Left hindlimb (tissue), 1 donor: ENCODE data around the gene ADTRP.

Experiments used
- DNase-seq: peaks from one replicate; pipeline ENCODE4 v3.0.0-alpha.2; 2018

Gene ADTRP

GRCh38 chr6:11778648-11779328 is at the start of gene ADTRP:
Gene ADTRP (minus strand): TSS chr6:11778803. CDS start chr6:11778759, 44 bp downstream.
- DNase-seq: no peak

- DNase-seq: no peak
Measured at GRCh38 chr6:11826779-11827178, 48.2 kb upstream of the ADTRP start.

DNA sequence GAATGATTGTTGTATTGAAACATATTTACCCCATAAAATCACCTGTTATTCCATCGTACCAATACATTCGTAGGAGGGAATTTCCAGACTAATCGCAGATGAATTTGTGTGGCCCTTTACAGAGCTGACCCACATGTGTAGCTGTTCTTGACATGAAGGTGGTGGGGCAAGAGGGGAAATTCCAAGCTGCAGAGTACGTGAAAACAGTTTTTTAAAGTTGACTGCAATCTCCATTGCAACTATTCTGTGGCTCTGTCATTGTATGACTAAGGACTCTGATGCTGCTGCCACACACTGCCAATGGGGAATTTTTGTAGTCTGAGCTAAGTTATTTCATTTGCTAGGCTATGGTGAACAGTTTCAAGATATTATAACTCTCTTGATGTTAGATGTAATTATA is 46.4 kb upstream of the ADTRP start:
- DNase-seq: no peak

DNA sequence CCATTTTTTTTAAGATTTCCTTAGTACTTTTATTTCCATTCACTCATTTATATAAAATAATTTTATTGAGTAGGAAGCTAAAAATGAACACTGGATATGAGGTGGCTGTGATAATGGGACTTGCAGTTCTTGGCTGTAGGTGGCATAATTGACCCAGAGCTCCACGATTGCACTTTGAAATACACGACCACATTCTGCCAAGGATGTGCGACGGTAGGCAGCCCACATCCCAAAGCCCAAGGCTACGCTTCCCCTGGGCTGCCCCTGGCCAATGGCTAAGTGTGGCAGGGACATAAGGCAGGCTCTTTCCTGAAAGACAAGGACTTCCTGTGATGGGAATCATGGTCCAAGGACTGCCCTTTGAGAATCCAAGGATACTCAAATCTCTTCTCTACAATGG is 43.7 kb upstream of the ADTRP start:
- DNase-seq: no peak

DNA sequence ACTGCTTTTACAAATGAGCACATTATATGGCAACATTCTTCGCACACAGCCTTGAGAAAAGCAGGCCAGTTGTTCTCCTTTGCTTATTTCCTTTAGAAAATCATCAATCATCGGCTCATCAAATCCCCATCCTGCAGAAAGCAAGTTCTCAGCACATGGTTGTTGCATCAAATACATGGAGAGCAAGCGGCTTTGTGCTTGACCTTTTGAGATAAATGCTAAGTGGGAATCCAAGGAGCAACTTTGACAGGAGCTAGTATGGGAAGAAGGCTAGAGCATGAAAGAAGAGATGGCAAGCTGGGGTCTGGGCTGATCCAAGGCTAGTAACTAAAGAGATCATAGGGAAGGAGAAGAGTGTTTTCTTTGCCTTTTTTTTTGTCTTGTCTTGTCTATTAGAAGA is 43.2 kb upstream of the ADTRP start:
- DNase-seq: no peak

DNA sequence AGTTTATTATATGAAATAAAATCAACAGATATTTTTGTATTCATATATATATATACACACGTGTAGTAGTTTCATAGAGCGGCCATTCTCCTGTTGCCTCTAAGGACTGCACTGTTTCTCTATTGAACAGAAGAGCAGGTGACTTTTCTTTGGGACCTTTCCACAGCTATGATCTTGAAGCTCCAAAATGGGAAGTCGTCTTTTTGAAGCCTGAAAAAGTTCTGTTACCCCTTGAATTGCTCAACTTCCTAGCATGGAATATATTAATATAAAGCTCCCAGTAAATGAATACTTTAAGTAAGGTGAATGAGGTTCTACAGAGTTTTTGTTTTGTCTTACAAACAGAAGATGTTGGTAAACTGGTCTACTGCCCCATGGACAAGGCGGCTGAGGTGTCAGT is 42.2 kb upstream of the ADTRP start:
- DNase-seq: no peak

GRCh38 chr6:11819486-11819885 is 40.9 kb upstream of the ADTRP start:
- no peak for DNase-seq

GRCh38 chr6:11815231-11815630 is 36.6 kb upstream of the ADTRP start:
- no peak for DNase-seq

GRCh38 chr6:11814819-11815218 is 36.2 kb upstream of the ADTRP start:
- no peak for DNase-seq

GRCh38 chr6:11814106-11814505 is 35.5 kb upstream of the ADTRP start:
- no peak for DNase-seq

DNA sequence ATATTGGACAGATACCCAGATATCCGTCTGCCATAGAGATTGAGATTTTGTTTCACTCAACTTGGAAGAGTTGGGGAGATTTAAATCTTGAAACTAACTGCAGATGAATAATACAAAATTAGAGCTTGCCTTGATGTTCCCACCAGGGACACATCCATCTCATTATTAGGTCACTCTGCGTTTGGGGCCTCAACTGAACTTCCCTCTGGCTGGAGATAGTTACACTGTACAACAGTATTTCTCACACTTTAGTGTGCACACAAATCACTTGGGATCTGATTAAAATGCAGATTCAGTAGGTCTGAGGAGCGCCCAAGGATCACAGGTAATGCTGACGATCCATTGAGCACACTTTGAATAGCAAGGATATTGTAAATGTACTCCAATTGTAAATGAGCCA is 35.0 kb upstream of the ADTRP start:
- no peak for DNase-seq

DNA sequence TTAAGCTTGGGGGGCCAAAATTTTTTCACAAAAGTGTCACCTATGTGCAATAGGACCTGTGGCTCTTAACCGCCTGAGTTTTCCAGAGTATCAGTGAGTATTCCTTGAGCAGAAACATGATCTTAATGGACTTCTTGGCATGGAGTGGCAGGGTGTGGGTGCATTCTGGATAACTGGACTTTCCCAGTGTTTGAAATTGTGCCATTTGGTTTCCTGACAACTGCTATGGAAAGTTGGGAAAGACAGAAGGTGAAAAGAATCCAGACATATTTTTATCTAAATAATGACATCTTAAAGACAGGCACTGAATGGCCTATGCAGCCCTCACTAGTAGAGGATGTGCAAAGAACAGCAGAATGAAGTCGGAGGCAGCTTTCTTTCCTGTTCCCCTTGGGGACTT is 34.3 kb upstream of the ADTRP start:
- DNase-seq: no peak

- DNase-seq: no peak
Measured at GRCh38 chr6:11812439-11812838, 33.8 kb upstream of the ADTRP start.

DNA sequence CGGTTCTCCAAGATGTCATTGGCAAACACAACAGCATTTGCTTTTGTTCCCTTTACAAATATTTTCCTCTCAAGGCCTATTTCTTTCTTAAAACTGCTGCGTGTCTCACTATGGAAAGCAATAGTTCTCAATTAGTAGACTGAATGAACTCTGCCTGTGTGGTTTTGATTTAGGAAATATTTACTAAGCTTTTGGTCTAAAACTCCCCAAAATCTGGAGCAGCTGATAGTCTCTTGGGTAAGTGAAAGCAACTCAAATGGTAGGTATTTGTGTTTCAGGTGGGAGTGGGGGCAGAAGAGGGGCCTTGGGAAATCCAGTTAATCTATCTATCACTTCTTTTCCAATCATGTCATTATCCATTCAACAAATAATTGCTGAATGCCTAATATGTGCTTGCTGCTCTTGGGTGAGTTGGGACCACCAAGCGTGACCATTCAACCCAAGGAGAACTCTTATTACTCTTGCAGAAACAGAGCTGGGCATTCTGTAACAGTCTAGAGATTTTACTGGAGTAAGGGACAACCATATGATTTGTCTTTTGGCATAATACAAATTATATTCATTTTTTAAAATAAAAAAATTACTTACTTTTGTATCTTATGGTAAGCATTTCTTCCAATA is 33.2 kb upstream of the ADTRP start:
- DNase-seq: no peak

DNA sequence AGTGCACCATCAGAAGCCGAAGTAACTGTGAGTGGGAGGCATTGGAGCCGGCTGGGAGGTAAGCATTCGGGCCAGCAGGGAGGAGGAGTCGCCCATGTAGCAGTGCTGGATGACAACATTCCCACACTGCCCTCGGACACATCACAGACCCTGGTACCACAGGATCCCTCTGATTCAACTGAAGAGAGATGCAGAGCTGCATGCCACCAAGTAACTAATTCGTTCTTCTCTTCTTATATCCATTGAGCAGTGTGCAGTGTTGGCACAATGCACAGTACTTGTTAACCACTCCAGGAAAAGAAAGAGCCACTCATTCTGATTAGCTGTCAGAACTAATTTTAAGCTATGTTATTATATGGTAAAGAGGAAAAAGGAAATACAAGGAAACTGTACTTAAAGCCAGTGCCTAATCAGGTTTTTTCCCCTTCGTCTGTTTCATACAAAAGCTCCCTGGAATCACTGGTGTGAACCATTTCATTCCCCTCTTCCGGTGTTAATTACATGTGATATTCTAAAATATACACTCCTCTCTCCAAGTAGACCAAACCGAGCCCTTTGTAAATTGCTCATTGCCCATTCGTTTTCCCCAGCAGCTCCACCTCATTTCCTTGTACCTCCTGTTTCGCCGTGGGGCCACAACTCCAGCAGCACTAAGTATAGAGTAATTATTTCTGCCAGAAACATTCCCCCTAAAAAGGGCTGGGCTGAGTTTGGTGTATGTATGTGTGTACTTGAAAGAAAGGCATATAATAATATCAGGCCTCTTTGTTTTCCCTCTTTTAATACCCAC is 32.4 kb upstream of the ADTRP start:
- DNase-seq: no peak

GRCh38 chr6:11810039-11810541 is 31.5 kb upstream of the ADTRP start:
- DNase-seq: peak; percentile 60

GRCh38 chr6:11808054-11808453 is 29.5 kb upstream of the ADTRP start:
- DNase-seq: no peak

- no peak for DNase-seq
Measured at GRCh38 chr6:11806561-11807317, 28.1 kb upstream of the ADTRP start.

DNA sequence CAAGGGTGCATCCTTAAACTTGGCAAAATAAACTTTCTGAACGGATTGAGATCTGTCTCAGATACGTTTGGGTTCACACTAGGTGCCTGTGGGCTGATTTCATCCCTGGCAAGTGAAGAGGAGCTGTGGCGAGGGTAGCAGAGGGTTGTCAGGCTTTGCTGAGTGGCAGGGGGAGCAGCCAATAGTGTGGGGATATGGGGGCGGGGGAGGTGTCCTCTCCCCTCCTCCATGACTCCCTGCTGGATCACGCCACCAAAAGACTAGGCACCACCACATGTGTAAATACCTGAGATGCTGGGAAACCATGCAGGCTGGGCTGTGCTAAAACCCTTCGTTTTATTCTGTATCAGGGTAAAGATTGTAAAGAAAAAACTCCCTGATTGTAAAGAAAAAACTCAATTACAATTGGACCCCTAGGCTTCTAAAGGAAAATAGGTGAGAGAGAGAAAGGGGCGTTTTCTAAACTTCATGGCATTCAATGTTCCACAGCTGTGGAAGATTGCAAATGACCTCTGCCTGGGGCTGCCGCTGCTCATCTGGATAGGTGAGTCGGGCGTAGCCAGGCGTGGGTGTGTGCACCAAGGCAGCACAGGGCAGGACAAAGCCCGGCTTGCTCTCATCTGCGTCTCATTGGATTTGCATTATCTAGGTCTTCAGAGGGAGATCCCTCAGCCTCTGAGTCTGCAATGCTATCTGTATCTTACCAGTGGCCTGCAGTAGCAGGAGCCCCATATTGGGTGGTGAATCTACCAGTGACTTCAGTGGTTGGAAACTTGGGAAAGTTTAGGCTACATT is 26.9 kb upstream of the ADTRP start:
- no peak for DNase-seq

DNA sequence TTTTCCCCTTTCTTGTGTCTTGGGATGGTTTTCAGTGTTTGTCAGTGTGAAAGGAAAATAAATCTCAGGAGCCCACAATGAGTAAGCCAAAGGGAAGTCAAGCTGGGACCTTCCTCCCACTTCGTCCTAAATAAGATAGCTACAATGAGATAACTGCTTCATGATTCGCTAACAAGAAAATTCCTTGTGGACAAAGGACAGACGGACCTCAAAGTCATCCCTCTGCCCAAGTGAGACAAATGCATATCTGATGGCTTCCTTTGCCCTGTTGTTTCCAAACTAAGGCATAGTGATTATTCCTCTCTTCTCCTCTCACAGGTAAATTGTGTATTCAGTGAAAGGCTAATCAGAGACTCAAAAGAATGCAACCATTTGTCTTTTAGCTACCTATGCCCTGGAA is 26.1 kb upstream of the ADTRP start:
- DNase-seq: no peak

DNA sequence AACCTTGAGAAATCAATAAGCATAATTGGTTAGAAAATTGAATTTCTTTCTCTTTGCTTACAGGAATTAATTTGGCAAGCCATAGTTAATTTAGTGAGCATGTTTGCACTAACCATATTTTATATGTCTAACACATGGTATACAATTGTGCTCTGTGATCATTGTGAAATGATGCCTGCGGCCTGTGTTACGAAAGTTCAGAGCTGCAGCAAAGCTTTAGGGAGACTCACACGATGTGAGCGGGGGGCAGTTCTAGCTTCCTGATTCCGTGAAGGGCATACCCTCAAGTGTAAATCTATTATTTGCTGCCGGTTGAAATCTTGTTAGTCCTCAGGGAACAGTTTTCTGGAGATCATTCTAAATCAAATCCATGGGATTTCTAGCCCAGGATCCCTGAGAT is 25.5 kb upstream of the ADTRP start:
- no peak for DNase-seq

DNA sequence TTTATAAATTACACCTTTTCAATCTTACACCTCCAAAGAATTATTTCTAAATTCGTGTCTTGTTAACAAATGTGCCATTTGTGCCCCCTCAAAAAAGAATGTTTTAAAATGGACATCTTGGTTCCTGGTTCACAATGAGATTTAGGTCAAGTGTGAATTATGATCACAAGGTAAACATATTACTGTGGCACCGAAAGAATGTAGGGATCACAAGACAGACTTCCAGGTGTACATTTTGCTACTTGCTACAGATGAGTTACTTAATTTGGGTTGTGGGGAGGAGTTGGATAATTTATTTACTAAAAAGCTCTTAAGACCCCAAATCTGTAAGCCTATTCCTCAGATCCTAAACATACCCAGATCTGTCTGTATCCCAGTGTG is 25.0 kb upstream of the ADTRP start:
- DNase-seq: no peak
